NCI-H128 (cell line): ENCODE measurements around the gene GGTLC1.
"Not testable (repeated sequence)": the region's sequence is repeated elsewhere in the genome, so short reads cannot be mapped to it uniquely, and the experiment has no call there.

Experiments
- DNase-seq: peaks from one replicate; lab custom pipeline; 2025; ENCODE audit not compliant: unreplicated experiment; lab: John Stamatoyannopoulos, UW

Gene GGTLC1

DNA sequence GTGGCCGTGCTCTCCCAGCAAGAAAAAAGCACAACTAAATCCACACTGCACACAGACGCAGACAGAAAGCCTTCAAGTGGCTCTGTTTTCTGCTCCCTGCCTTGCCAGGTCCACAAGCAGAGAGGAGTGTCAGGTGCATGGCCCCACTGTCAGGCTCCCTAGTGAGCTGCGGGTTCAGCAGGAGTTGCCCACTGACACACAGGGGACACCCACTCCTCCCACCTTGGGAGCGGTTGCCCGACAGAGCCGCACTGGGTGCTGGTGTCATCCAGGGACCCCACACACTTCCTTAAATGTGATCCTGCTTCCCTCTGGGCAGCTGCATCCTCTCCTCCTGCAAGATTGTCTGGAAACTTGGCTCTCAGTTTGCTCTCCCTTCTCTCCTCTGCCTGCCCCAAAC, 6.7 kb upstream of the GGTLC1 start:
- not testable (repeated sequence) for DNase-seq

DNA sequence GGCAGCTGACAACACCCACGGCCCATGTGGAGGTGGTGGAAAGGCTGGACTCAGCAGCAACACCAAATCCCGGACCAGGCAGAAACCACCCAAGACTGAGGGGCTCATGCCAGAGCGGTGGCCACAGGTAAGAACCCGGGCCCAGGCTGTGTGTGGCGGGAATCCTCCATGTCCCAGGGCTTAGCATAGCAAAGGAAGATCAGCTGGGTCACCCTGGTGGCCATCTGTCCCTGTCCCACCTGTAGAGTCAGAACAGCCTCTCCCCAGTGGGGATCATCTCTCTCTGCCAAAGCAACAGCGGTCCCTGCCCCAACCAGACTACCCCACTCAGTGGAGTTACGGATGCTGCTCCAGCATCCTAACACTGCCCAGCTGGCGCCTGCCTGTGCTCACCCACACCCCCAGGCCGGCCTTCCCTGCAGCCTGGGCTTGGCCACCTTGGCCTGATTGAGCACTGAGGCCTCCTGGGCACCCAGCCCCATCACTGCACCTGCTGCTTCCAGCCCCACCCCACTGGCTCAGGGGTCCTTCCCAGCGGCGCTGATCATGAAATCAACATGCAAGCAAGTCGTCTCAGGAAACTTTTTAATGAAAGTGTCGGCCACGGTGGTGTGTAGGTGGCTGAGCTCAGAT, 5.5 kb upstream of the GGTLC1 start:
- not testable (repeated sequence) for DNase-seq

DNA sequence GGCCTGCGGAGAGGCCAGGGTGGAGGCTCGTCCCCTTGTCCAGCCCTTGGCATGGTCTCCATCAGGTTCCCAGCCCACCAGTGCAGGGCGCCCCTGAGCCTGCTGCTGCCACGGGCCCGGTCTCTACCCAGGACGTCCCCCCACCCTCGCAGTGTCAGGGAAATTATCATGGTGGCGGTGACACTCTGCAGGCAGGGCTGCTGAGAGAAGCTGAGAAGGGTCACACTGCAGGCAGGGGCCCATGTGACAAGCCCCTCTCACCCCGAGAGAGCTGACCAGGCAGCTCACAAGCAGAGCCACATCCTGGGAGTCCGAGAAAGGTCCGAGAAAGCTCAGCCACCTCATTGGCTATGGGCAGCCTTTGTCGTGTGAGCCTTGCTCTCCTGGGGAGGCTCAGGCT, 4.9 kb upstream of the GGTLC1 start:
- DNase-seq, result not testable (repeated sequence)

DNA sequence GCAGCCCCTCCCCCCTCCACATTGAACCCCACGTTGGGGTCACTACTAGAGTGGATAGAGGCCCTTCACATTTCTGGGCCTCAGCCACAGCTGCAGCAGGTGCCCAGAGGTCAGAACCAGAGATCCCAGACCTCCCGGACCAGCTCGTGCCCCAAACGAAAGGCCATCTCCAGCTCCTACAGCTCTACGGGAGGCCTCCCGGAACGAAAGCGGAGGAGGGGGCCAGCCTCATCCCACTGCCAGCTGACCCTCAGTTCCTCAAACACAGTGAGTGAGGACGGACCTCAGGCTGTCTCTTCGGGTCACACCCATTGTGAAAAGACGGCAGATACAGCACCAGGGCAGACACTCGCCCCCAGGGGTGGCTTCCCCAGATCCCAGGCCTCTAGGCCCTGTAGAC, 1.7 kb upstream of the GGTLC1 start:
- DNase-seq, result not testable (repeated sequence)

DNA sequence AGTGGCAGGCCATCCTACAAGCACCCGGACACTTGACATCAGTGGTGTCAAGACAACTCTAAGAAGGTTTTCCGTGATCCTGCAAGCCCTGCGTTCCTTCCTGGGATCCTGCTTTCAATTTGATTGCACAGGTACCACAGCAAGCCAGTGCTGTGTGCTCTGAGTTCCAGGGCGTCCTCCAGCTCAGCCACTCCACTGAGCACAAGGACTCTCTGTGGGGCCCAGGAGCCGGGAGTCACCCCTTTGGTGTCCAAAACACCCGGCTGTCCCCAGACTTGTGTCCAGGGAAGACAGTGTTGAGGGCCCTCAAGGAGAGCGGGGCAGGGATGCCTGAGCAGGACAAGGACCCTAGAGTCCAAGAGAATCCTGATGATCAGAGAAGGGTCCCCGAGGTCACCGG, 387 bp upstream of the GGTLC1 start:
- not testable (repeated sequence) for DNase-seq

DNA sequence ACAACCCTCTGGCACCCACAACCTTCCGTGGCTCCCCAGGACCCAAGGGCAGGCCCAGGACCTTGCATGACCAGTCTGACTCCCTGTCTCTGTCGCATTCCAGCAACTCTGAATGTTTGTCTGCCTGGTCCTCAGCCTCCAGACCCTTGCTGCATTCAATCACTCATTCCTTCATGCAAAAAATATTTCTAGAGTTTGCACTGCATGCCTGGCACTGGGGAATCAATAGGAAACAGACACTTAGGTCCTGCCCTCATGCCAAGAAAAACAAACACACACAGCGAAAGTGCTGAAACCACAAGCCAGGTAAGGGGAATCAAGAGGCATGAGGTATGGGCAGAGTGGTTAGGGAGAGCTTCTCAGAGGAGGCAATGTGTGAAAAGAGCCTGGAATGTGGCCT, 1.9 kb downstream of the GGTLC1 start:
- DNase-seq, result not testable (repeated sequence)

DNA sequence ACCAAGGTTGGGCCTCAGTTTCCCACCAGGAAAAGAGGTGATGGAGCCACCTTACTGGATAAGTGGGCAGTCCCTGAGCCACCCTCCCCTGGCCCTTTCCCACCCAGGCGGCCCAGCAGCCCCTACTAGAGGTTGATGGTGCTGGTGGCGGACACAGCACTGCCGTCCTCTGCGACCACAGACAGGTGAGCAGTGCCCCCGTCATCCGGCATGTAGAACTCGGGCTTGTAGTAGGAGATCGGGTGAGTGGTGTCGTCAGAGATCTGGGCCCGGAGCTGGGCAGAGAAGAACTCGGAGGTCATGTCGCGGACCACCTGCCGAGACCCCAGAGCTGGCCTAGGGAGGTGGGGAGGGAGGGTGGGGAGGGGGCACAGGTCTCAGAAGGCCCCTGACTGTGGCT, 2.3 kb downstream of the GGTLC1 start:
- DNase-seq, result not testable (repeated sequence)

DNA sequence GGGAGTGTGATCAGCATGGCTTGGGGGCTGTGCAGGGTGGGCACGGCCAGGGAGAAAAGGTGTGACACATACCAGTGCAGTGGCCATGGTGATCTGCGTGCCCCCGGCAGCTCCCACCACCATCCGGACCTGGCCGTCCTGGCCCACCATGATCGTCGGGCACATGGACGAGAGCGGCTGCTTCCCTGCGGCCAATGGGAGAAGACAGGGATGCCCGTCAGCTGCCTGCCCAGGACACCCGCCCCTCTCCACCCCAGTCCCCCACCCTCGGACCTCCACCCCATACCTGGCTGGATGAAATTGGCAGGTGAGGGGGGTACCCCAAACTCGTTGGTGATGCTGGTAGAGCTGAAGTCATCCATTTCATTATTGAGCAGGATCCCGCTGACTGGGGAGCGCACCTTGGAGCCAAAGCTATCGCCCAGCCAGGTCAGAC, 2.8 kb downstream of the GGTLC1 start:
- not testable (repeated sequence) for DNase-seq

DNA sequence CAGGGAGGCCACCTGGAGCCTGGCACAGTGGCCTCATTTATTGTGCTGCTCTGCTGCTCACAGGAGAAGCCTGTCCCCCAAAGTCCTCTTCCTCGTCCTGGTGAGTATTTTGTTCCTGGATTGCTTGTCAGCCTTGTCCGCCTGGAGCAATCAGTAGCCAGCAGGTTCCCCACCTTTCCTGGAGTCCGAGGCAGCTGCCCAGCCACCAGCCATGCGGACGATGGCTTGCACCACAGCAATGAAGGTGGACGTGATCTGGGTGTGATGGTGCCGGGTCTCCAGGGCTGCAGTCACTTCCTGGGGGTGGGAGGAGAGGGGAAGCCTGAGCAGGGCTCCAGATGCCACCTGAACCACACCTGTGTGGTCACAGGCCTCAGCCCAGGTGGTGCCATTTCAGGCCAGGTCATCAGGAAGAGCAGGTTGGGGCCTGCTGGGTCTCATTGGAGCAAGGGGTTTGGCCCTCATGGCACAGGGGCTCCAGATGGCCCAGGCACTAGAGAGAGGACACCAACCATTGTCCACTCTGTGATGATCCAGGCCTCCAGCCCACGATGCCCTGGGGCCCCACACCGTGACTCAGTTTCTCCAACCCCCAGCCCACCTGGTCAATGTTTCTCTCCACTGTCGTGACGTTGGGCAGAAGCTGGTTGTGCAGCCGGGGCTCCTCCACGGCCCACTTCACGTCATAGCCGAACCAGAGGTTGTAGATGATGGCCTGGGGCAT, 3.4 kb downstream of the GGTLC1 start:
- DNase-seq, result not testable (repeated sequence)

DNA sequence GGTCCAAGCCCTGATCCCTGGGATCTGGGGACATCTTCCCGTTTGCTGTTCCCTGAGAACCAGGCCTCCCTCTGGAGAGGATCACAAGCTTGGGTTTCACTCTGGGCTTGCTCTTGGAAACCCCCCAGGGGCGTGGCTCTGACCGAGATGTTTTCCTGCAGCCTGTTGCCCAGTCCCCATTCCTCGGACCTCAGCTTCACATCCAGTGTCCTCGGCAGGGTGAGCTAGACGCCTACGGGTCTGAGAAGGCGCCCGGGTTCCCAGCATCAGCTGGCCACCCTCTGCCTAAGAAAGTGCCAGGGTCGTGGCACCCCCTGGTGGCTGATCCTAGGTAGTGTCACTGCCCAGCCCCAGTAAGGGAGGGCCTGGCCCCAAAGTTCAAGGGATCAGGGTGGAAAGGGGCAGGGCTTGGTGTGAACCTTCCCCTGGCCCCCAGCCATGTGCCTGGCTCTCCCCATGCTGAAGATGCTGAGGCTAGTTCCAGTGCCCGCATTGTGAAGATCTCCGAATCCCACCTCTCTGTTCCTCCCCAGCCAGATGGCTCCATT, 4.0 kb downstream of the GGTLC1 start:
- not testable (repeated sequence) for DNase-seq

DNA sequence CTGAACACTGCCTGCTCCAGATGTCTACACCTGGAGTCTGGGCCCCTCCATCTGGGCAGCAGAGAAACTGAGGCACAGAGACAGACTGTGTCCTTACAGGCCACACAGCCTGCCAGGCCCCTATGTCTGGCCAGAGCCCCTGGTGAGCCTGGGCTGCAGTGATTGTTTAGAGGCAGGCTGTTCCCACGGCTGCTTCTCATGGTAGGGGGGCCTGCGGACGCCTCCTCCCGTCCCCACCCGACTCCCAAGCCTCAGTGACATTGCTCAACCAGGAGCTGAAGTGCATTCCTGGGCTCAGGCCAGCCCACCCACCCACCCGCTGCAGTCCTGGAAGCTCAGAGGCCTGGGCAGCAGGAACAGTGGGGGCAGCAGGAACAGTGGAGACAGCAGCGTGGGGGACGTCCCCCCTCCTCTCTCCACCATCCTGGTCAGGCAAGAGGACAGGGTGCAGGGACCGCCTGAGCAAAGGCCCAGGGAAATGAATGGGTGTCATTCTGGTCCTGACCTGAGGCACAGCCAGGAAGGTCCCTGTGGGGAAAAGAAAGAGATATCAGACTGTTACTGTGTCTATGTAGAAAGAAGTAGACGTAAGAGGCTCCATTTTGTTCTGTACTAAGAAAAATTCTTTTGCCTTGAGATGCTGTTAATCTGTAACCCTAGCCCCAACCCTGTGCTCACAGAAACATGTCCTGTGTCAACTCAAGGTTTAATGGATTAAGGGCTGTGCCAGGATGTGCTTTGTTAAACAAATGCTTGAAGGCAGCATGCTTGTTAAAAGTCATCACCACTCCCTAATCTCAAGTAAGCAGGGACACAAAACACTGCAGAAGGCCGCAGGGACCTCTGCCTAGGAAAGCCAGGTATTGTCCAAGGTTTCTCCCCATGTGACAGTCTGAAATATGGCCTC, 6.2 kb downstream of the GGTLC1 start:
- not testable (repeated sequence) for DNase-seq

DNA sequence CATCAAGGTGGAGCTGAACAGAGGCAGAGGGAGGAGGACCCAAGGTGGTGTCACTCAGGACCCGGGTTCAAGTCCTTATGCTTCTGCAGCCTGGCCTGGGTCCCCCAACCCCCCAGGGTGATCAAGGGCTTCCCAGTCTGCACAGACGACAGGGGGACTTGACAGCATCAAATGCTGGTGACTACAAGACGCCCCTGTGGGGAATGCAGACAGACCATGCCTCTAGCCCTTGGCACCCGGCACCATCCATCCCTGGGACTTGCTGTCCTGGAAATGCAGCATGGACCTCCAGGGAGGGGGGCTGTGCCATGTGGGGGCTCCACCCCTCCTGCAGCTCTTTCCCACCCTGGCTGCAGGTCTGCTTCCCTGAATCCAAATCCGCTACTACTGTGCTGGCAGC, 7.1 kb downstream of the GGTLC1 start:
- not testable (repeated sequence) for DNase-seq

DNA sequence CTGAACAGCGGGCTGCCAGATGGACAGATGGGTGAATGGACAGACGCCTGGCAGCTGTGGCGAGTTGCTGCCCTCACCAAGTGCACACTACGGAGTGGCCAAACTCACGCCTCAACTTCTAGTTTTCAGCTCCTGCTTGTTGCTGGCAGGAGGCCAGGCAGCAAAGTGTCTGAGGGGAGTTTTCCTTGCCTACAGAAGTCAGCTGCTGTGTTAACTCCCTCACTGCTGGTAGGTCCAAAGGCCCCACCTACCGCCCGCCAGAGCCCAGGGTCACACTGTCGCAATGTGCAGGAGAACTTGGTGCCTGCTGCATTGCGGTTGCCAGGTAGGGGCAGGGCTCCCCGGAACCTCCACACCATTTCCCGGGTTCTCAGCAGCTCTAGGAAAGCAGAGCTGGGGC, 7.6 kb downstream of the GGTLC1 start:
- not testable (repeated sequence) for DNase-seq

DNA sequence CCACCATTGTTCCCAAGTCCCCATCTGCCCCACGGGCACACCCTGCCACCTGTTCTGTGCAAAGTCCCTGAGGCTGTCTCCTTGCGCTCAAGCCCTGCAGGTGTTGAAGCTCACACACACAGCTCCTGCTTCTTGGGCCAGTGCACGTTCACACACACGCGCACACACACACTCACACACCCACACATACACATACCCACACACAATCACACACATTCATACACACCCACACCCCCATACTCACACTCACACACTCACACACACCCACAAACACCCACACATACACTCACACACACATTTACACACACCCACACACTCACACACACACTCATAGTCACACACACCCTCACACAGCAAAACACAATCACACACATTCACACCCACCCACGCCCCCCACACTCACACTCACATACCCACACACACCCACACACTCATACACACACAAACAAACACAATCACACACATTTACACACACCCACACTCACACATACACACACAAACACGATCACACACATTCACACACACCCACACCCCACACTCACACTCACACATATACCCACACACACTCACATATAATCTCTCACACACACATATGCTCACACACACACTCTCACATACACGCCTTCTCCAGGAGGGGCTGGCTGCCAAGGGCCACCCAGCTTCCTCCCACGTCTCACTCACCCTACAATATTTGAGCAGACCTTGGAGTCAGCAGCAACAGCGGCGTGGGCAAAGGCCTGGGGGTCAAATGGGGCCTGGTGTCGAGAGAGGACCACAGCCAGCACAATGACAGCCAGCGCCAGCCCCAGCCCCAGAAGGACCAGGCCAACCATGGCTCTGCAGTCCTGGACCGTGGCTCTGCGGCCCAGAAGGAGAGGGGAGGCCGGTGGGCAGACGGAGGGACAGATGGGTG, 8.4 kb downstream of the GGTLC1 start:
- not testable (repeated sequence) for DNase-seq

DNA sequence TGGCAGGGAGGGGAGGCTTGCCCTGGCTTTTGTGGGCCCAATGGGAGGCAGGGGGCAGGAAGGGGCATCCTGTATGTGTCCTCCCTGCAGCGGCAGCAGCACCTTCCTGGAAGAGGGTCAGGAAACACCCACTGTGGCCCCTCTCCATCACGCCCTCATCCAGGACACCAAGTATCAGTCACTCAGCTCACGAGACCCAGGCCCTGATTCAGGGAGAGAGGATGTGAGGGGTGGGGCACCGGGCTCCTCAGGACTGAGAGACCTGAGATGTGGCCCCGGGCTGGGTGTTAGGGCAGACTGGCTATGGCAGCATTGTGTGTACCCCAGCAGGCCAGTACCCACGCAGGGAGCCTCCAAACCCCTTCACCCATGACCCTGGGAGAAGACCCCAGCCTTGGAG, 9.2 kb downstream of the GGTLC1 start:
- DNase-seq, result not testable (repeated sequence)

DNA sequence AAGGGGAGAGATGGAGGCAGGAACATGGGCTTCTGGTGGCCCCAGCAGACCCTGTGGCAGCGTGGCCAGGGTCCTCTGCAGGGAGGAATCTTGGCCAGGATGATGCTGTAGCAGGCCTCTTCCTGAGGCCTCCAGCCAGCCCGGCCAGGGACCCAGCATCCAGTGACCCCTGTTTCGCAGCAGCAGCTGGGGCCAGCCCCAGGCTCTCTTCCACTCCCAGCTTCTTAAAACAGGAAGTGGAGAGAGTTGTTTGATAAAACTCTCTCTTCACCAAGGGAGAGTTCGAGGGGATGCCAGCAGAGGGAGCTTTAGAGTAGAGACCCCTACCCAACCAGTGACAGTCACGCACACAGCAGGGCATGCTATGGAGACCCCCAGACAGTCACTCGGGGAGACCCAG, 10.1 kb downstream of the GGTLC1 start:
- not testable (repeated sequence) for DNase-seq

DNA sequence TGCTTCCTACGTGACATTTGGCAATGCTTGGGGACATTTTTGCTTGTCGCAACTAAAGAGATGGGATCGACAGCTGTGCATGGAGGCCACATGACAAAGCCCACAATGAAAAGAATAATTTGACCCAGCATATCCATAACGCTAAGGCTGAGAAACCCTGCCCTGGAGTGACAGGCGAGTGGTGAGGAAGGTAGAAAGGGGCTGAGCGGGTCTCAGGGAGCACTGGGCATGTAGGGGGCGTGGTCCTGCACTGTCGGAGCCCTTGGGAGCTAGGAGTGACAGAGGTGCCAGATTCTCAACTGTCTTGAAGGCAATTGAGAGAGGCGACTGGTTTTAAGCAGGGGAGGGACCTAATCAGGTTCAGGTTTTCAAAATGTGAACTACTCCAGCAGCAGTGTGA, 13.6 kb downstream of the GGTLC1 start:
- DNase-seq, result no peak

DNA sequence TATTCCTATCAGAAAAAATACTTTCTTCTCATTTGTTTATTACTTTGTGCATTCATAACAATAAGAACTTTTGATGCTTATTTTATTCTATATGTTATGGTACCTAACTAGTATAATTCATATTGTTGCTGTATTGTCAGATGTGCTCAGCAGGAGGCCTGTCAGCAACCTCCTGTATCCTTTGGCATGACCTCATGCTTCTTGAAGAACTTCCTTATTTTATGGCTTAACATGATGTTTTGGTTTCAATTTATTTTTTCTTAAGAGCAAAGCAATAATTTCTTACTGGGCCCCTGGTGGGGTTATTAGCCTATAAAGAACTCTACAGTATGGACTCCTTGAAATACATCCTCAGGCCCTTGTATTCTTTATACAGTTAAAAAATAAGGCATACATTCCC, 17.3 kb downstream of the GGTLC1 start:
- DNase-seq, result no peak

DNA sequence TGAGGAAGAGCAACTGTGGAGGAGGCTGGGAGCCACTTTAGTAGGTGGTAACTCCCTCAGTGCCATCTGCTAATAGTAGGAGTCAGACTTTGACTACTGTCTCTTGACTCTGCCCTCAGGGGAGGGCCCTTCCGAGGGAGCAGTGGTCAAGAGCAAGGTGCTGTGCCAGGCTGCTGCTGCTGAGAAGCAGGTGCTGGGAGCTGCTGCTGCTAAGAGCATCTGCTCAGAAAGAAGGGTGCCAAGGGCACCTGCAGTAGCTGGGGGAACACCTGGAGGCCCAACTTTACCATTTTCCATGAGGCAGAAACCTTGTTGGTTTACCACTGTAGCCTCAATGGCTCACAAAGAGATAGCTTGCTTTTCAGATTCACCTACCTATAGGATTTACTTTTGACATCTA, 18.5 kb downstream of the GGTLC1 start:
- no peak for DNase-seq

DNA sequence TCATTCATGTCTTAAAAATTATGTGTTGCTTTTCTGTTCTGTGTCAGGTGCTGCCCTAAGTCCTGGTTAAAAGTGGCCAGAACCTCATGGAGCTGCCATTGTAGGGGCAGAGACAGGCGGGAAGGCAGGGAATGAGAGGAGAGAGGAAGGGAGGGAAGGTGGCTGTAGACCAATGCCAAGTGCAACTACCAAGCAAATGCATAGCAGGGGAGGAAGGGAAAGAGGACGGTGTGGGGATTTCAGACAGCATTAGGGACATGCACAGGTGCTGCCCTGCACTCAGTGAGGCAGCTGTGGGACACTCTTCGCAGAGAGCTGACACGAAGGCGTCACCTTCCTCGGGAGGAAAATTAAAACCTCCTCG, 21.0 kb downstream of the GGTLC1 start:
- no peak for DNase-seq
